ENCODE results near the gene SNCB.

DNA sequence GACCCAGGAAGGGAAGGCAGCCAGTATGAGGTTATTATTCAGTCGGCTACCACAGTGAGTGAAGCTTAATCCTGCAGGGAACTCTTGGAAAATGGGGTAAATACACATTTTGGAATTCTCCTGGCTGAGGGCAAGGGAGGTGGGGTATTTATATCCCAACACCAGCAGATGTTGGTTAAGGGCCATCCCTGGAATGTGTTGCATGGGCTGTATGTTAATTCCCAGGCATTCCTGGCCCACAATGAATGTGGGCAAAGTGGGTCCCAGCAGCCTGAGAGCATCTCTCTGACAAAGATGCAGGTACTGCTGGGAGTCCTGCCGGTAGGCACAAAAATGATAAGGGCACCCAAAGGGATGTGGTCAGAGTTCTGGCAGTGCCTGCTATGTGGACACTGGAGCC lies 17.5 kb downstream of the SNCB start:
- TF ChIP-seq RFX5 (IDR thresholded peaks at IDR 0.05; ENCODE audit: low read length) (no peak), TAF1 (IDR thresholded peaks at IDR 0.05; ENCODE audit: borderline replicate concordance, low read depth, low read length) (no peak), MXI1 (IDR thresholded peaks at IDR 0.05; ENCODE audit: low read depth, low read length) (no peak), YY1 (IDR thresholded peaks at IDR 0.05; ENCODE audit: low read depth) (no peak), RCOR1 (IDR thresholded peaks at IDR 0.05; ENCODE audit: low read length) (no peak), TCF12 (IDR thresholded peaks at IDR 0.05) (no peak), CHD2 (IDR thresholded peaks at IDR 0.05; ENCODE audit: low read length, partially characterized antibody) (no peak)
- TF ChIP-seq, protein P1, sequence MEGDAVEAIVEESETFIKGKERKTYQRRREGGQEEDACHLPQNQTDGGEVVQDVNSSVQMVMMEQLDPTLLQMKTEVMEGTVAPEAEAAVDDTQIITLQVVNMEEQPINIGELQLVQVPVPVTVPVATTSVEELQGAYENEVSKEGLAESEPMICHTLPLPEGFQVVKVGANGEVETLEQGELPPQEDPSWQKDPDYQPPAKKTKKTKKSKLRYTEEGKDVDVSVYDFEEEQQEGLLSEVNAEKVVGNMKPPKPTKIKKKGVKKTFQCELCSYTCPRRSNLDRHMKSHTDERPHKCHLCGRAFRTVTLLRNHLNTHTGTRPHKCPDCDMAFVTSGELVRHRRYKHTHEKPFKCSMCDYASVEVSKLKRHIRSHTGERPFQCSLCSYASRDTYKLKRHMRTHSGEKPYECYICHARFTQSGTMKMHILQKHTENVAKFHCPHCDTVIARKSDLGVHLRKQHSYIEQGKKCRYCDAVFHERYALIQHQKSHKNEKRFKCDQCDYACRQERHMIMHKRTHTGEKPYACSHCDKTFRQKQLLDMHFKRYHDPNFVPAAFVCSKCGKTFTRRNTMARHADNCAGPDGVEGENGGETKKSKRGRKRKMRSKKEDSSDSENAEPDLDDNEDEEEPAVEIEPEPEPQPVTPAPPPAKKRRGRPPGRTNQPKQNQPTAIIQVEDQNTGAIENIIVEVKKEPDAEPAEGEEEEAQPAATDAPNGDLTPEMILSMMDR (IDR thresholded peaks at IDR 0.05) = no peak
- TF ChIP-seq, protein P2, sequence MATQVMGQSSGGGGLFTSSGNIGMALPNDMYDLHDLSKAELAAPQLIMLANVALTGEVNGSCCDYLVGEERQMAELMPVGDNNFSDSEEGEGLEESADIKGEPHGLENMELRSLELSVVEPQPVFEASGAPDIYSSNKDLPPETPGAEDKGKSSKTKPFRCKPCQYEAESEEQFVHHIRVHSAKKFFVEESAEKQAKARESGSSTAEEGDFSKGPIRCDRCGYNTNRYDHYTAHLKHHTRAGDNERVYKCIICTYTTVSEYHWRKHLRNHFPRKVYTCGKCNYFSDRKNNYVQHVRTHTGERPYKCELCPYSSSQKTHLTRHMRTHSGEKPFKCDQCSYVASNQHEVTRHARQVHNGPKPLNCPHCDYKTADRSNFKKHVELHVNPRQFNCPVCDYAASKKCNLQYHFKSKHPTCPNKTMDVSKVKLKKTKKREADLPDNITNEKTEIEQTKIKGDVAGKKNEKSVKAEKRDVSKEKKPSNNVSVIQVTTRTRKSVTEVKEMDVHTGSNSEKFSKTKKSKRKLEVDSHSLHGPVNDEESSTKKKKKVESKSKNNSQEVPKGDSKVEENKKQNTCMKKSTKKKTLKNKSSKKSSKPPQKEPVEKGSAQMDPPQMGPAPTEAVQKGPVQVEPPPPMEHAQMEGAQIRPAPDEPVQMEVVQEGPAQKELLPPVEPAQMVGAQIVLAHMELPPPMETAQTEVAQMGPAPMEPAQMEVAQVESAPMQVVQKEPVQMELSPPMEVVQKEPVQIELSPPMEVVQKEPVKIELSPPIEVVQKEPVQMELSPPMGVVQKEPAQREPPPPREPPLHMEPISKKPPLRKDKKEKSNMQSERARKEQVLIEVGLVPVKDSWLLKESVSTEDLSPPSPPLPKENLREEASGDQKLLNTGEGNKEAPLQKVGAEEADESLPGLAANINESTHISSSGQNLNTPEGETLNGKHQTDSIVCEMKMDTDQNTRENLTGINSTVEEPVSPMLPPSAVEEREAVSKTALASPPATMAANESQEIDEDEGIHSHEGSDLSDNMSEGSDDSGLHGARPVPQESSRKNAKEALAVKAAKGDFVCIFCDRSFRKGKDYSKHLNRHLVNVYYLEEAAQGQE (IDR thresholded peaks at IDR 0.05; ENCODE audit: low read depth, low read length) = no peak
- TF ChIP-seq, protein P3, sequence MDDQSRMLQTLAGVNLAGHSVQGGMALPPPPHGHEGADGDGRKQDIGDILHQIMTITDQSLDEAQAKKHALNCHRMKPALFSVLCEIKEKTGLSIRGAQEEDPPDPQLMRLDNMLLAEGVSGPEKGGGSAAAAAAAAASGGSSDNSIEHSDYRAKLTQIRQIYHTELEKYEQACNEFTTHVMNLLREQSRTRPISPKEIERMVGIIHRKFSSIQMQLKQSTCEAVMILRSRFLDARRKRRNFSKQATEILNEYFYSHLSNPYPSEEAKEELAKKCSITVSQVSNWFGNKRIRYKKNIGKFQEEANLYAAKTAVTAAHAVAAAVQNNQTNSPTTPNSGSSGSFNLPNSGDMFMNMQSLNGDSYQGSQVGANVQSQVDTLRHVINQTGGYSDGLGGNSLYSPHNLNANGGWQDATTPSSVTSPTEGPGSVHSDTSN (IDR thresholded peaks at IDR 0.05) = no peak
- TF ChIP-seq, protein P4, sequence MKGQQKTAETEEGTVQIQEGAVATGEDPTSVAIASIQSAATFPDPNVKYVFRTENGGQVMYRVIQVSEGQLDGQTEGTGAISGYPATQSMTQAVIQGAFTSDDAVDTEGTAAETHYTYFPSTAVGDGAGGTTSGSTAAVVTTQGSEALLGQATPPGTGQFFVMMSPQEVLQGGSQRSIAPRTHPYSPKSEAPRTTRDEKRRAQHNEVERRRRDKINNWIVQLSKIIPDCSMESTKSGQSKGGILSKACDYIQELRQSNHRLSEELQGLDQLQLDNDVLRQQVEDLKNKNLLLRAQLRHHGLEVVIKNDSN (IDR thresholded peaks at IDR 0.05; ENCODE audit: borderline replicate concordance, low read depth) = no peak
